Liver (tissue), 9 donors: ENCODE measurements around the gene MOGAT2. TPM values are rescaled to one million over a fixed set of nuclear protein-coding genes. Genes with fewer than 3 reads are reported as not detected.
A peak's percentile ranks its signal among the peaks of the same experiment; 100 is the strongest.

Source experiments
- DNase-seq: peaks from one replicate; pipeline ENCODE4 v3.0.0-alpha.2; 2017; ENCODE audit warnings: low spot score
- H3K27ac ChIP-seq, 2 donors: one replicate each; pipeline ENCODE4 v1.7.0; 2013; ENCODE audit warnings: inconsistent platforms in 2 of 2, low read length in 2 of 2, control low read depth in 1 of 2, low read depth in 1 of 2, mild to moderate bottlenecking in 1 of 2
- H3K27me3 ChIP-seq, 4 donors: one replicate each; pipeline versions ENCODE4 v1.6.1 to v1.7.0; 2013; ENCODE audit warnings: low read length in 3 of 4, inconsistent platforms in 1 of 4, mild to moderate bottlenecking in 1 of 4, moderate library complexity in 1 of 4; ENCODE audit not compliant: control insufficient read depth in 4 of 4, insufficient read depth in 4 of 4
- H3K36me3 ChIP-seq, 4 donors: one replicate each; pipeline versions ENCODE4 v1.6.1 to v1.7.0; 2013; ENCODE audit warnings: low read length in 3 of 4, mild to moderate bottlenecking in 3 of 4, low read depth in 1 of 4, moderate library complexity in 1 of 4; ENCODE audit not compliant: control insufficient read depth in 4 of 4, insufficient read depth in 3 of 4
- H3K4me1 ChIP-seq, 4 donors: one replicate each; pipeline versions ENCODE4 v1.6.1 to v1.7.0; 2013; ENCODE audit warnings: low read length in 3 of 4, mild to moderate bottlenecking in 3 of 4, moderate library complexity in 1 of 4; ENCODE audit not compliant: control insufficient read depth in 4 of 4, insufficient read depth in 4 of 4
- H3K4me3 ChIP-seq, 3 donors: one replicate each; pipeline versions ENCODE4 v1.6.1 to v1.7.0; 2013; ENCODE audit warnings: low read length in 3 of 3, control low read depth in 1 of 3, low read depth in 1 of 3, mild to moderate bottlenecking in 1 of 3
- H3K9ac ChIP-seq, 2 donors: one replicate each; pipeline ENCODE4 v1.7.0; 2013; ENCODE audit warnings: low read length in 2 of 2, mild to moderate bottlenecking in 2 of 2, moderate library complexity in 2 of 2, control low read depth in 1 of 2, low read depth in 1 of 2
- H3K9me3 ChIP-seq, 4 donors: one replicate each; pipeline versions ENCODE4 v1.6.1 to v1.7.0; 2013; ENCODE audit warnings: low read length in 3 of 4; ENCODE audit not compliant: control insufficient read depth in 4 of 4
- EGR1 ChIP-seq, 2 donors: IDR thresholded peaks; 2 replicates each; pipeline ENCODE4 v1.6.1; 2016 to 2018; ENCODE audit warnings: antibody characterized with exemption in 2 of 2, low read depth in 2 of 2
- FOXA1 ChIP-seq: IDR thresholded peaks from 2 replicates; pipeline ENCODE4 v1.6.1; 2016; ENCODE audit warnings: antibody characterized with exemption
- FOXA2 ChIP-seq: IDR thresholded peaks from 2 replicates; pipeline ENCODE4 v1.6.1; 2016; ENCODE audit warnings: antibody characterized with exemption
- GABPA ChIP-seq, 2 donors: IDR thresholded peaks in 1 of 2; conservative IDR thresholded peaks in 1 of 2; 2 replicates each; pipeline ENCODE4 v1.6.1; 2016; ENCODE audit warnings: antibody characterized with exemption in 2 of 2, mild to moderate bottlenecking in 1 of 2, moderate library complexity in 1 of 2
- HNF4A ChIP-seq, 2 donors: conservative IDR thresholded peaks; 2 replicates each; pipeline ENCODE4 v1.6.1; 2016; ENCODE audit warnings: antibody characterized with exemption in 2 of 2, mild to moderate bottlenecking in 2 of 2
- HNF4G ChIP-seq: IDR thresholded peaks from 2 replicates; pipeline ENCODE4 v1.6.1; 2016; ENCODE audit warnings: antibody characterized with exemption
- JUND ChIP-seq, 2 donors: IDR thresholded peaks; 2 replicates each; pipeline ENCODE4 v1.6.1; 2016; ENCODE audit warnings: antibody characterized with exemption in 2 of 2
- MAX ChIP-seq: IDR thresholded peaks from 2 replicates; pipeline ENCODE4 v1.6.1; 2016; ENCODE audit warnings: antibody characterized with exemption
- NR2F2 ChIP-seq: IDR thresholded peaks from 2 replicates; pipeline ENCODE4 v1.6.1; 2016; ENCODE audit warnings: antibody characterized with exemption
- RAD21 ChIP-seq, 2 donors: IDR thresholded peaks; 2 replicates each; pipeline ENCODE4 v1.6.1; 2016; ENCODE audit warnings: antibody characterized with exemption in 2 of 2, mild to moderate bottlenecking in 2 of 2
- REST ChIP-seq: IDR thresholded peaks from 2 replicates; pipeline ENCODE4 v1.6.1; 2016; ENCODE audit warnings: antibody characterized with exemption, mild to moderate bottlenecking
- RXRA ChIP-seq, 2 donors: IDR thresholded peaks; 2 replicates each; pipeline ENCODE4 v1.6.1; 2017 to 2018; ENCODE audit warnings: antibody characterized with exemption in 2 of 2, mild to moderate bottlenecking in 1 of 2
- SP1 ChIP-seq: IDR thresholded peaks from 2 replicates; pipeline ENCODE4 v1.6.1; 2018; ENCODE audit warnings: antibody characterized with exemption, mild to moderate bottlenecking
- TAF1 ChIP-seq: conservative IDR thresholded peaks from 2 replicates; pipeline ENCODE4 v1.6.1; 2016; ENCODE audit warnings: antibody characterized with exemption, mild to moderate bottlenecking
- YY1 ChIP-seq: IDR thresholded peaks from 2 replicates; pipeline ENCODE4 v1.6.1; 2016; ENCODE audit warnings: antibody characterized with exemption, mild to moderate bottlenecking
- ZBTB33 ChIP-seq: IDR thresholded peaks from 2 replicates; pipeline ENCODE4 v1.6.1; 2016; ENCODE audit warnings: antibody characterized with exemption
- WGBS: extraction: QIAGEN DNeasy Blood & Tissue Kit; methylation state at CpG from one replicate; pipeline ENCODE4 v1.1.7; 2013; 5-methylcytosine and 5-hydroxymethylcytosine counted together
- polyA plus RNA-seq, 2 donors: library from polyadenylated mRNA; stranded (reverse) in 1 of 2; unstranded in 1 of 2; fragments of 200-250 nt in 1 of 2; fragments of >200 nt in 1 of 2; fragmentation: Nextera tagmentation in 1 of 2; extraction: Ambion mirVana in 1 of 2; gene quantifications; one replicate each; pipeline versions ENCODE4 v1.2.1 to v1.2.3, GENCODE V29; 2013 to 2015
- total RNA-seq, 2 donors: library from RNA; depleted of rRNA; stranded (reverse); fragments of >200 nt; gene quantifications; one replicate each; pipeline ENCODE4 v1.2.3, GENCODE V29; 2014
- TF ChIP-seq, protein P1 (sequence below): IDR thresholded peaks from 2 replicates; pipeline ENCODE4 v1.6.1; 2016; ENCODE audit warnings: antibody characterized with exemption
- TF ChIP-seq, protein P2 (sequence below): fragments of 150-350 bp; IDR thresholded peaks from 2 replicates; pipeline ENCODE4 v1.5.1; 2017; ENCODE audit warnings: improper control_type of control experiment, low read depth, low read length; ENCODE audit not compliant: missing input control
- donor health status: healthy.
- donor health status: healthy.
- donor health status: healthy.
- donor health status: healthy.
- donor health status: healthy.

The MOGAT2 gene
- total and polyA plus RNA-seq, 4 donors: 1.0 to 92.4 (median 37.6) TPM

DNA sequence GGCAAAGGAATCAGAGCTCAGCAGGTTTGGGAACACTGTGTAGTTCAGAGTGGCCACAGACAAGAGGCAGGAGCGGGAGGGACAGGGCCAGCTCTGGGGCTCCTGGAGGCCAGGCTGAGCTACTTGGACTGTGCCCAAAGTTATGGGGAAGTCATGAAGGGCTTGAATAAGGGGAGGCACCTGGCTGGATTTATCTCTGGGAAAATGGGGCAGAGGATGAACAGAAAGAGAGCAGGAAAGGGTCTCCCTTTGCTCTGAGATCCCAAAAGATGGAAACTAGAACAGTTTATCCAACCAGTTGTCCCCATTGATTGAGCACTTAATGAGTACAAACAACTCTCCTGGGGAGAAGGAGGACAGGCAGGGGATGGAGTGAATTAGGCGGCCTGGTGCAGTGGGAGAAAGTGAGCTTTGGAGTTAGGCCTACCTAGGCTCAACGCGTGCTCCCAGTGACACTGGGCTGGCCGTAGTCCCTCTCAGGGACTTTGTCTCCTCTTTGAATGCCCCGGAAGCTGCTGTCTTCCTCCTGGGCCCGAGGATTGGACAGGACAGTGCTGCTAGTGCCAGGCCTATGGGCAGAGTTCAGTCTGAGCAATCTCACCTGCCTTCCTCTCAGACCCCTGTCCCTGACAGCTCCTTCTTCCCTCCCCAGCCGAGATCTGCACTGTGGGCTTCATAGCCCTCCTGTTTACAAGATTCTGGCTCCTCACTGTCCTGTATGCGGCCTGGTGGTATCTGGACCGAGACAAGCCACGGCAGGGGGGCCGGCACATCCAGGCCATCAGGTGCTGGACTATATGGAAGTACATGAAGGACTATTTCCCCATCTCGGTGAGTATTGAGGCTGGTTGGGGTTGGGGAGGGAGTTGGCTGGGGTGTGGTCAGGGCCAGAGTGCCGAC lies 2.0 kb downstream of the MOGAT2 start:
- Histone ChIP-seq H3K9me3 (no peaks in the 10 kb centered on the region), H3K4me3 (peak overlapping the region; percentile 48 to 82 (median 49)), H3K27ac (peak overlapping the region; percentile 75 to 82), H3K27me3 (no peaks in the 10 kb centered on the region), H3K9ac (peak overlapping the region; percentile 23 to 80), H3K4me1 (peaks cover 15 to 69% (median 56%) of the 10 kb centered on the region in 4 donors), H3K36me3 (no peaks in the 10 kb centered on the region)
- WGBS: 34% methylated on average over 14 of the region's 14 CpGs
- TF ChIP-seq HNF4G (peak; percentile 81), REST (peak; percentile 62), EGR1 (IDR thresholded peaks at IDR 0.05; ENCODE audit: low read depth in 2 of 2) (no peak), TAF1 (peak; percentile 69), MAX (peak; percentile 87), RAD21 (IDR thresholded peaks at IDR 0.05) (no peak), FOXA2 (no peak), NR2F2 (no peak), GABPA (IDR thresholded peaks at IDR 0.05 in 1 of 2, conservative IDR thresholded peaks at IDR 0.05 in 1 of 2) (peak in 1 of 2 donors; percentile 79), JUND (IDR thresholded peaks at IDR 0.05) (peak in 1 of 2 donors; percentile 42), YY1 (peak; percentile 61), HNF4A (conservative IDR thresholded peaks at IDR 0.05) (peak; percentile 93 to 96), SP1 (peak; percentile 85), RXRA (IDR thresholded peaks at IDR 0.05) (peak; percentile 71 to 74)
- TF ChIP-seq, protein P1, sequence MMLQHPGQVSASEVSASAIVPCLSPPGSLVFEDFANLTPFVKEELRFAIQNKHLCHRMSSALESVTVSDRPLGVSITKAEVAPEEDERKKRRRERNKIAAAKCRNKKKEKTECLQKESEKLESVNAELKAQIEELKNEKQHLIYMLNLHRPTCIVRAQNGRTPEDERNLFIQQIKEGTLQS: no peak
- peak; percentile 43 for DNase-seq

DNA sequence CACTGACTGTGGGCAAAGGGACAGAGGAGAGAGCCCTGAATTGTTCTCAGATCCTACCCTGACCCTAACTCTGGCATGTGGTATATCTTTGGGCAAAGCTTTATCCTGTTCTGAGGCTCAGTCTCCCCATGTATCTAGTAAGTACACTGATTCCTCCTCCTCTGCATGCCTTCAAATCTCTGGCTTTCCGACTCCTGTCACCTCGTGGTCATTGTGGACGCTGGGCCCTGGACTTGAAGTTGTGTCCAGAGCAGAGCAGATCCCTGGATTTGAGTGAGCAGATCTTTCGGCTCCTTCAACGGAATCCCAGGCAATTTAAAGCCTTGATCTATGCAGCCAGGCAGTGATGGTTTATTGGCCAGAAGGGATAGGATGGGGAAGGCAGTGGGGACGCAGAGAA lies 3.0 kb downstream of the MOGAT2 start:
- Histone ChIP-seq H3K9me3 (no peaks in the 10 kb centered on the region), H3K27me3 (no peaks in the 10 kb centered on the region), H3K27ac (peak overlapping the region; percentile 55 to 82), H3K9ac (peak overlapping the region in 1 of 2 donors; percentile 80), H3K36me3 (no peaks in the 10 kb centered on the region), H3K4me3 (peak overlapping the region; percentile 48 to 82 (median 49)), H3K4me1 (peaks cover 15 to 77% (median 64%) of the 10 kb centered on the region in 4 donors)
- no peak for DNase-seq
- WGBS: 38% methylated on average over 6 of the region's 6 CpGs
- TF ChIP-seq YY1: no peak
- no peak for TF ChIP-seq FOXA1
- no peak for TF ChIP-seq HNF4A (conservative IDR thresholded peaks at IDR 0.05)
- TF ChIP-seq, protein P1: no peak
- no peak for TF ChIP-seq GABPA (IDR thresholded peaks at IDR 0.05 in 1 of 2, conservative IDR thresholded peaks at IDR 0.05 in 1 of 2)
- TF ChIP-seq SP1: no peak
- no peak for TF ChIP-seq RAD21 (IDR thresholded peaks at IDR 0.05)
- no peak for TF ChIP-seq REST
- TF ChIP-seq ZBTB33: no peak
- TF ChIP-seq, protein P2, sequence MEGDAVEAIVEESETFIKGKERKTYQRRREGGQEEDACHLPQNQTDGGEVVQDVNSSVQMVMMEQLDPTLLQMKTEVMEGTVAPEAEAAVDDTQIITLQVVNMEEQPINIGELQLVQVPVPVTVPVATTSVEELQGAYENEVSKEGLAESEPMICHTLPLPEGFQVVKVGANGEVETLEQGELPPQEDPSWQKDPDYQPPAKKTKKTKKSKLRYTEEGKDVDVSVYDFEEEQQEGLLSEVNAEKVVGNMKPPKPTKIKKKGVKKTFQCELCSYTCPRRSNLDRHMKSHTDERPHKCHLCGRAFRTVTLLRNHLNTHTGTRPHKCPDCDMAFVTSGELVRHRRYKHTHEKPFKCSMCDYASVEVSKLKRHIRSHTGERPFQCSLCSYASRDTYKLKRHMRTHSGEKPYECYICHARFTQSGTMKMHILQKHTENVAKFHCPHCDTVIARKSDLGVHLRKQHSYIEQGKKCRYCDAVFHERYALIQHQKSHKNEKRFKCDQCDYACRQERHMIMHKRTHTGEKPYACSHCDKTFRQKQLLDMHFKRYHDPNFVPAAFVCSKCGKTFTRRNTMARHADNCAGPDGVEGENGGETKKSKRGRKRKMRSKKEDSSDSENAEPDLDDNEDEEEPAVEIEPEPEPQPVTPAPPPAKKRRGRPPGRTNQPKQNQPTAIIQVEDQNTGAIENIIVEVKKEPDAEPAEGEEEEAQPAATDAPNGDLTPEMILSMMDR: no peak
- TF ChIP-seq RXRA (IDR thresholded peaks at IDR 0.05): no peak
- TF ChIP-seq EGR1 (IDR thresholded peaks at IDR 0.05; ENCODE audit: low read depth in 2 of 2): no peak
